H1 (cell line): ENCODE measurements around the gene CHST4. TPM values are rescaled to one million over a fixed set of nuclear protein-coding genes. Genes with fewer than 3 reads are reported as not detected.

Experiments used
- CTCF ChIA-PET: fragments of 300-600 bp; sonication (Branson Sonifier 250); formaldehyde crosslinking; loops from one replicate; lab custom pipeline; 2021; ENCODE audit not compliant: partially characterized antibody; lab: Charles Lee
- POLR2A ChIA-PET: fragments of 300-600 bp; sonication (Branson Sonifier 250); formaldehyde crosslinking; loops from one replicate; lab custom pipeline; 2021; ENCODE audit warnings: inconsistent platforms; ENCODE audit not compliant: partially characterized antibody; lab: Charles Lee
- DNase-seq, 2 experiments: peaks; one replicate each; pipeline versions ENCODE4 v3.0.0 to v3.0.0-alpha.2; 2010 to 2022; ENCODE audit warnings: low spot score in 2 of 2, low read depth in 1 of 2, mixed read lengths in 1 of 2
- FAIRE-seq: peaks from 2 replicates; lab custom pipeline; 2011; peaks lifted over from hg19 to GRCh38; lab: Jason Lieb, UNC
- H2AFZ ChIP-seq: 2 replicates; pipeline ENCODE4 v1.8.1; 2012; ENCODE audit warnings: low read length, inconsistent platforms
- H2AK5ac ChIP-seq: 2 replicates; pipeline ENCODE4 v1.6.1; 2013; ENCODE audit warnings: low read depth, low read length
- H2BK120ac ChIP-seq: replicated peaks from 2 replicates; pipeline ENCODE3; 2013; ENCODE audit warnings: low read depth, low read length, inconsistent platforms
- H2BK12ac ChIP-seq: 2 replicates; pipeline ENCODE4 v1.6.1; 2013; ENCODE audit warnings: low read depth, low read length
- H2BK15ac ChIP-seq: 2 replicates; pipeline ENCODE4 v1.6.1; 2013; ENCODE audit warnings: low read length
- H2BK20ac ChIP-seq: 2 replicates; pipeline ENCODE4 v1.6.1; 2013; ENCODE audit warnings: low read length
- H2BK5ac ChIP-seq: 2 replicates; pipeline ENCODE4 v1.6.1; 2013; ENCODE audit warnings: low read depth, low read length
- H3K14ac ChIP-seq: 2 replicates; pipeline ENCODE4 v1.6.1; 2013; ENCODE audit warnings: inconsistent platforms; ENCODE audit not compliant: insufficient read length
- H3K18ac ChIP-seq: 2 replicates; pipeline ENCODE4 v1.6.1; 2013; ENCODE audit warnings: low read length; ENCODE audit errors: extremely low read depth
- H3K23ac ChIP-seq: 2 replicates; pipeline ENCODE4 v1.6.1; 2013; ENCODE audit warnings: inconsistent platforms; ENCODE audit not compliant: insufficient read length
- H3K23me2 ChIP-seq: 2 replicates; pipeline ENCODE4 v1.6.1; 2013; ENCODE audit warnings: low read depth, low read length
- H3K27ac ChIP-seq: 2 replicates; pipeline ENCODE4 v1.6.1; 2011; ENCODE audit warnings: low read depth, low read length, inconsistent platforms
- H3K27me3 ChIP-seq, 4 experiments: replicated peaks in 1 of 4; 1 replicate in 1 of 4; 2 replicates in 3 of 4; pipeline versions ENCODE4 v1.6.1 to v1.8.1; 2011 to 2013; ENCODE audit warnings: low read length in 3 of 4, mild to moderate bottlenecking in 3 of 4, inconsistent platforms in 2 of 4, mixed read lengths in 2 of 4, moderate library complexity in 1 of 4; ENCODE audit not compliant: control insufficient read depth in 3 of 4, insufficient read depth in 3 of 4; ENCODE audit errors: extremely low read depth in 1 of 4
- H3K36me3 ChIP-seq, 4 experiments: 2 replicates each; pipeline versions ENCODE4 v1.6.1 to v1.8.1; 2011 to 2013; ENCODE audit warnings: mild to moderate bottlenecking in 4 of 4, low read length in 3 of 4, moderate library complexity in 2 of 4, control low read depth in 1 of 4, inconsistent platforms in 1 of 4; ENCODE audit not compliant: insufficient read depth in 4 of 4, control insufficient read depth in 2 of 4
- H3K4ac ChIP-seq: replicated peaks from 2 replicates; pipeline ENCODE3; 2013; ENCODE audit warnings: low read length, low read depth, mixed read lengths, inconsistent platforms; ENCODE audit not compliant: insufficient read length
- H3K4me1 ChIP-seq, 4 experiments: replicated peaks in 1 of 4; 1 replicate in 1 of 4; 2 replicates in 3 of 4; pipeline versions ENCODE4 v1.6.1 to v1.8.1; 2011 to 2013; ENCODE audit warnings: low read length in 3 of 4, inconsistent platforms in 2 of 4, mixed read lengths in 1 of 4; ENCODE audit not compliant: insufficient read depth in 4 of 4, control insufficient read depth in 3 of 4
- H3K4me2 ChIP-seq, 2 experiments: 2 replicates each; pipeline versions ENCODE4 v1.6.1 to v1.8.1; 2011 to 2013; ENCODE audit warnings: low read depth in 2 of 2, low read length in 2 of 2, control low read depth in 1 of 2, inconsistent platforms in 1 of 2, mild to moderate bottlenecking in 1 of 2; ENCODE audit not compliant: insufficient read depth in 1 of 2
- H3K4me3 ChIP-seq, 4 experiments: fragments of 200-600, 300-600 bp in 1 of 4; sonication (generic), shearing (Covaris generic), sonication (Bioruptor Twin) in 1 of 4; 2 replicates each; pipeline versions ENCODE4 v1.5.1 to v1.8.1; 2011 to 2016; ENCODE audit warnings: low read length in 4 of 4, low read depth in 3 of 4, control low read depth in 2 of 4, inconsistent platforms in 2 of 4, mild to moderate bottlenecking in 2 of 4, mixed read lengths in 1 of 4, moderate library complexity in 1 of 4; ENCODE audit not compliant: insufficient read depth in 2 of 4; ENCODE audit errors: extremely low read depth in 1 of 4
- H3K56ac ChIP-seq: replicated peaks from 2 replicates; pipeline ENCODE3; 2013; ENCODE audit warnings: low read depth, mild to moderate bottlenecking, mixed read lengths, low read length, inconsistent platforms; ENCODE audit not compliant: insufficient read length
- H3K79me1 ChIP-seq: 2 replicates; pipeline ENCODE4 v1.6.1; 2013; ENCODE audit warnings: low read depth, low read length, control low read depth
- H3K79me2 ChIP-seq, 2 experiments: 2 replicates each; pipeline versions ENCODE4 v1.6.1 to v1.8.1; 2012 to 2013; ENCODE audit warnings: low read length in 2 of 2, mild to moderate bottlenecking in 2 of 2, inconsistent platforms in 1 of 2; ENCODE audit not compliant: insufficient read depth in 2 of 2, control insufficient read depth in 1 of 2
- H3K9ac ChIP-seq, 4 experiments: replicated peaks in 1 of 4; 1 replicate in 1 of 4; 2 replicates in 3 of 4; pipeline versions ENCODE4 v1.6.1 to v1.8.1; 2011 to 2013; ENCODE audit warnings: low read depth in 3 of 4, low read length in 3 of 4, control low read depth in 2 of 4, mild to moderate bottlenecking in 2 of 4, moderate library complexity in 2 of 4, inconsistent platforms in 1 of 4; ENCODE audit errors: extremely low read depth in 1 of 4
- H3K9me3 ChIP-seq, 2 experiments: 2 replicates each; pipeline versions ENCODE4 v1.6.1 to v1.8.1; 2012 to 2013; ENCODE audit warnings: mild to moderate bottlenecking in 2 of 2, moderate library complexity in 2 of 2, control low read depth in 1 of 2, inconsistent platforms in 1 of 2, low read depth in 1 of 2, low read length in 1 of 2, mixed read lengths in 1 of 2; ENCODE audit not compliant: insufficient read depth in 2 of 2
- H4K20me1 ChIP-seq, 2 experiments: replicated peaks in 1 of 2; 2 replicates each; pipeline versions ENCODE3 to v1.8.1; 2011 to 2013; ENCODE audit warnings: inconsistent platforms in 2 of 2, low read length in 2 of 2, mild to moderate bottlenecking in 1 of 2; ENCODE audit not compliant: insufficient read depth in 2 of 2, control insufficient read depth in 1 of 2
- H4K5ac ChIP-seq: 2 replicates; pipeline ENCODE4 v1.6.1; 2013; ENCODE audit warnings: low read length, low read depth, mixed read lengths, inconsistent platforms; ENCODE audit not compliant: insufficient read length
- H4K8ac ChIP-seq: 2 replicates; pipeline ENCODE4 v1.8.0; 2013; ENCODE audit warnings: mild to moderate bottlenecking, moderate library complexity, low read length, inconsistent platforms; ENCODE audit not compliant: insufficient read depth; ENCODE audit errors: extremely low read depth
- H4K91ac ChIP-seq: replicated peaks from 2 replicates; pipeline ENCODE3; 2013; ENCODE audit warnings: low read length, mixed read lengths, inconsistent platforms; ENCODE audit not compliant: insufficient read length
- CHD1 ChIP-seq: IDR thresholded peaks from 2 replicates; pipeline ENCODE4 v1.6.1; 2012; ENCODE audit warnings: low read depth, low read length, improper control_type of control experiment
- EGR1 ChIP-seq: IDR thresholded peaks from 2 replicates; pipeline ENCODE4 v1.6.1; 2011; ENCODE audit warnings: low read depth, low read length, borderline replicate concordance
- WGBS, 2 experiments: shearing (Covaris generic) in 1 of 2; methylation state at CpG; one replicate each; pipeline versions ENCODE4 v1.1.6 to v1.1.7; 2013 to 2015; ENCODE audit warnings: low lambda C conversion rate in 2 of 2, mixed read lengths in 2 of 2, inconsistent platforms in 1 of 2, low coverage in 1 of 2, missing lambda C conversion rate in 1 of 2; ENCODE audit not compliant: insufficient replicate concordance in 2 of 2, insufficient coverage in 1 of 2, insufficient read length in 1 of 2; ENCODE audit errors: extremely low coverage in 1 of 2, missing lambda C conversion rate in 1 of 2; 5-methylcytosine and 5-hydroxymethylcytosine counted together
- polyA plus RNA-seq, 7 experiments: library from polyadenylated mRNA; depleted of rRNA in 3 of 7; stranded (reverse) in 5 of 7; unstranded in 2 of 7; fragments of >200 nt in 5 of 7; fragments of 200-250 nt in 2 of 7; gene quantifications; 1 replicate in 5 of 7; 2 replicates in 1 of 7; 4 replicates in 1 of 7; pipeline versions ENCODE4 v1.2.1 to v1.2.3, GENCODE V29; 2011 to 2013; ENCODE audit warnings: missing spikeins in 2 of 7, mixed read lengths in 2 of 7
- total RNA-seq: library from RNA; stranded (reverse); fragmentation: NEBNext Ultra II Directional; extraction: Animal tissue kit (Norgen Biotek cat#: 25700); gene quantifications from 2 replicates; pipeline ENCODE4 v1.2.1, GENCODE V29; 2021

The CHST4 gene
- total and polyA plus RNA-seq, 2 of the 8 experiments (the other 6 are each of a cell fraction or from before 2014, with no cell fraction given) = 12.1 to 14.6 TPM

DNA sequence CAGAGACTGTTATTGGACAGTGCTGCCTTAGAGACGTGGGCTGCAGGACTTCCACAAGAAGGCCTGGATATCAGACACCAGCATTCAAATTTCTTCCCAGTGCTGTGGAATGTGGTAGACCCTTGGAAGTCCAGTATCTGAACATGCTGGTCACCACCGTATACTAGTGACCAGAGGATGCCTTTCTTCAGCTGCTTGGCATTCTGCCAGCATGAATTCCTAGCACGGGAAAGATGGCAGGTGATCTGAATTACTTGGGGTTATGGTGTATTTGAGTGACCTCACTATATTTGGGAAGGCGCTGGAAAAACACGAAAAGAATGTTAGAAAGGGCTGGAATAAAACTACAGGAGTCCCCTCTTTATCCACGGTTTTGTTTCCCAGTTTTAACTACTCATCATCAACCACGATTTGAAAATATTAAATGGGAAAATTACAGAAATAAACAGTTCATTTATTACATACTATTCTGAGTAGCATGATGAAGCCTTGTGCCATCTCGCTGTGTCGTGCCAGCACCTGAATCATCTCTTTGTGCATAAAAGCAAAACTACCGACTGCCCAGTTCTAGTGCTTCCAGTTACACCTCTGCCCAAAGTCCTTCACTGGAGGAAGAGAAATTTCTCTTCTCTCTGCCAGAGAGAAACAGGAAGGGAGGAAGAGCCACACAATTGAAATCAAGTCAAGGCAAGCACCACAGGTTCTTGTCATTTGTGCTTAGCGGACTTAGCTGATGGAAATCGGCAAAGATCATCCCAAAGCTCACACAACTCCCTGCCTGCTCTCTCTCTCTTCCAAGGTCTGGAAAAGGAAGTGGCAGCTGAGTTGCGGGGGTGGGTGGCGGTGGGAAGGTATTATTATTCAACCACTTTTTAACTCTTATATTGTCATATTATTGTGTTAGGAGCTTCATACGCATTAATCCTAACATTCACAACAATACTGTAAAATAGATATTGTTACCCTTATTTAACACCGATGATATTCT lies 1.4 kb upstream of the CHST4 start:
- H3K4me2 ChIP-seq = peak overlapping the region; percentile 73 to 94
- POLR2A ChIA-PET = interaction anchor here (1.0 to 2.7 kb wide), 5 partner anchors 10 to 86 kb away, joined by 3 to 19 read pairs (median 3); no protein-coding TSS in a partner anchor

More for the DNA sequence above, 1.4 kb upstream of the CHST4 start:
- Histone ChIP-seq H3K18ac (peak overlapping the region; percentile 75), H2BK12ac (peak overlapping the region; percentile 82; the same call in 1 of the 2 replicates), H3K14ac (no peak overlapping the region), H3K4me1 (peaks cover 0 to 18% (median 13%) of the 10 kb centered on the region in 4 experiments; a peak in 4 of 7 replicates), H3K4me3 (peak overlapping the region in 3 of 4 experiments; percentile 16 to 60 (median 25); a peak in 5 of 8 replicates), H3K27me3 (no peaks in the 10 kb centered on the region), H3K23me2 (peaks cover 10% of the 10 kb centered on the region; the same call in 1 of the 2 replicates), H2AFZ (peak overlapping the region; percentile 68), H3K79me1 (no peaks in the 10 kb centered on the region), H4K91ac (peak overlapping the region; percentile 45), H3K23ac (no peak overlapping the region), H4K8ac (no peak overlapping the region; the same call in 1 of the 2 replicates), H4K5ac (peak overlapping the region; percentile 23), H3K27ac (no peak overlapping the region), H2BK5ac (0 out of 2 replicates have a peak overlapping the region, but pooled peaks have one; percentile 76), H3K9ac (peak overlapping the region in 1 of 4 experiments; percentile 54; a peak in 2 of 7 replicates), H2BK120ac (peak overlapping the region; percentile 57), H2BK15ac (peak overlapping the region; percentile 54; the same call in 1 of the 2 replicates), H3K56ac (no peak overlapping the region), H3K9me3 (no peaks in the 10 kb centered on the region), H3K4ac (peak overlapping the region; percentile 4), H4K20me1 (no peaks in the 10 kb centered on the region), H2AK5ac (no peak overlapping the region), H3K79me2 (0 out of 4 replicates have a peak, but pooled peaks cover 0 to 4% of the 10 kb centered on the region in 2 experiments), H3K36me3 (peaks cover 0 to 2% (median 0%) of the 10 kb centered on the region in 4 experiments; a peak in 2 of 8 replicates), H2BK20ac (peak overlapping the region; percentile 68; the same call in 1 of the 2 replicates)
- CTCF ChIA-PET = interaction anchor here (0.7 to 4.3 kb wide), 5 partner anchors 13 to 86 kb away, joined by 3 to 51 read pairs (median 12); no protein-coding TSS in a partner anchor
- FAIRE-seq = no peak
- TF ChIP-seq CHD1 = no peak
- peak; percentile 83; the same call in 1 of the 2 replicates for TF ChIP-seq EGR1
- no peak for DNase-seq
- 60% methylated on average over 16 of the region's 16 CpGs; no CpG with 5 or more reads in 1 of the 2 experiments for WGBS, 2 experiments
